IPS-NIHi7 (cell line): ENCODE measurements around the gene CSNK1G2.

Source experiments
- DNase-seq: peaks from one replicate; pipeline ENCODE4 v3.0.0; 2012; ENCODE audit warnings: mixed read lengths; ENCODE audit errors: extremely low spot score

CSNK1G2 gene

GRCh38 chr19:1944088-1944915, 3.3 kb downstream of the CSNK1G2 start:
- DNase-seq = no peak

- no peak for DNase-seq
These were observed 4.1 kb downstream of the CSNK1G2 start for GRCh38 chr19:1944916-1945561.

GRCh38 chr19:1945899-1946298, 4.9 kb downstream of the CSNK1G2 start:
- peak; percentile 87 for DNase-seq

GRCh38 chr19:1947651-1948209, 6.8 kb downstream of the CSNK1G2 start:
- peak; percentile 57 for DNase-seq

GRCh38 chr19:1949304-1950101, 8.5 kb downstream of the CSNK1G2 start:
- DNase-seq = no peak

- DNase-seq = no peak
These were observed 9.7 kb downstream of the CSNK1G2 start for GRCh38 chr19:1950640-1951039.

GRCh38 chr19:1952635-1953034, 11.7 kb downstream of the CSNK1G2 start:
- DNase-seq = no peak

- DNase-seq = no peak
These were observed 12.1 kb downstream of the CSNK1G2 start for GRCh38 chr19:1953037-1953436.

- no peak for DNase-seq
These were observed 12.6 kb downstream of the CSNK1G2 start for GRCh38 chr19:1953441-1954094.

GRCh38 chr19:1954532-1954933, 13.6 kb downstream of the CSNK1G2 start:
- no peak for DNase-seq

GRCh38 chr19:1955171-1956121, 14.5 kb downstream of the CSNK1G2 start:
- no peak for DNase-seq

GRCh38 chr19:1956122-1956494, 15.1 kb downstream of the CSNK1G2 start:
- DNase-seq = no peak

- peak; percentile 74 for DNase-seq
These were observed 16.0 kb downstream of the CSNK1G2 start for GRCh38 chr19:1956868-1957492.

GRCh38 chr19:1957562-1958248, 16.7 kb downstream of the CSNK1G2 start:
- no peak for DNase-seq

- DNase-seq = no peak
These were observed 19.1 kb downstream of the CSNK1G2 start for GRCh38 chr19:1959928-1960589.

- DNase-seq = no peak
These were observed 20.3 kb downstream of the CSNK1G2 start for GRCh38 chr19:1961000-1961883.

GRCh38 chr19:1962674-1963073, 21.7 kb downstream of the CSNK1G2 start:
- no peak for DNase-seq

GRCh38 chr19:1967087-1967608, 26.2 kb downstream of the CSNK1G2 start:
- DNase-seq = no peak
